Measurements from ENCODE around the gene ATG7. TPM values are rescaled to one million over a fixed set of nuclear protein-coding genes. Genes with fewer than 3 reads are reported as not detected.
"Not testable (repeated sequence)": the region's sequence is repeated elsewhere in the genome, so short reads cannot be mapped to it uniquely, and the experiment has no call there.

The ATG7 gene
- total RNA-seq, 1 donor from 2014 or later = 51.7 TPM

- peaks cover 7% of the 10 kb centered on the region for H3K4me1 Mint-ChIP-seq
- ChIA-PET POLR2A (no interaction called here), CTCF (no interaction called here)
- TF ChIP-seq CTCF (IDR thresholded peaks at IDR 0.05) = no peak
- no peaks in the 10 kb centered on the region for H3K27me3 Mint-ChIP-seq
- ATAC-seq (ENCODE audit: low read depth) = no peak
- intact Hi-C loops (cut with micrococcal nuclease) = no loop called here
- no peak for DNase-seq
- H3K36me3 Mint-ChIP-seq (ENCODE audit: low read depth) = peaks cover 56% of the 10 kb centered on the region
- H3K27ac Mint-ChIP-seq = no peak overlapping the region
- no peak overlapping the region for H3K4me3 Mint-ChIP-seq
- no peaks in the 10 kb centered on the region for H3K9me3 Mint-ChIP-seq
These were observed 320.5 kb downstream of the ATG7 start for GRCh38 chr3:11592445-11593298.

- intact Hi-C loops (cut with micrococcal nuclease) = no loop called here
- no peaks in the 10 kb centered on the region for H3K27me3 Mint-ChIP-seq
- no peak for DNase-seq
- peaks cover 10% of the 10 kb centered on the region for H3K4me1 Mint-ChIP-seq
- H3K4me3 Mint-ChIP-seq = no peak overlapping the region
- H3K9me3 Mint-ChIP-seq = no peaks in the 10 kb centered on the region
- H3K27ac Mint-ChIP-seq = no peak overlapping the region
- ChIA-PET CTCF (no interaction called here), POLR2A (no interaction called here)
- peaks cover 54% of the 10 kb centered on the region for H3K36me3 Mint-ChIP-seq (ENCODE audit: low read depth)
- no peak for ATAC-seq (ENCODE audit: low read depth)
- TF ChIP-seq CTCF (IDR thresholded peaks at IDR 0.05) = no peak
These were observed 321.3 kb downstream of the ATG7 start for GRCh38 chr3:11593318-11594034.

- peaks cover 50% of the 10 kb centered on the region for H3K36me3 Mint-ChIP-seq (ENCODE audit: low read depth)
- ATAC-seq (ENCODE audit: low read depth); H3K27me3 Mint-ChIP-seq; H3K9me3 Mint-ChIP-seq; H3K27ac Mint-ChIP-seq; DNase-seq; intact Hi-C loops (cut with micrococcal nuclease); POLR2A ChIA-PET; H3K4me3 Mint-ChIP-seq; CTCF ChIA-PET: not testable (repeated sequence)
- H3K4me1 Mint-ChIP-seq = peaks cover 11% of the 10 kb centered on the region
These were observed 322.8 kb downstream of the ATG7 start for GRCh38 chr3:11595024-11595423.

GRCh38 chr3:11596387-11596786 is 324.2 kb downstream of the ATG7 start:
- Mint-ChIP-seq H3K36me3 (ENCODE audit: low read depth) (peaks cover 50% of the 10 kb centered on the region), H3K4me3 (no peak overlapping the region), H3K27ac (no peak overlapping the region), H3K27me3 (no peaks in the 10 kb centered on the region), H3K4me1 (peaks cover 23% of the 10 kb centered on the region), H3K9me3 (no peaks in the 10 kb centered on the region)
- ChIA-PET CTCF (no interaction called here), POLR2A (no interaction called here)
- ATAC-seq (ENCODE audit: low read depth) (no peak), DNase-seq (no peak)
- TF ChIP-seq CTCF (IDR thresholded peaks at IDR 0.05) = no peak
- intact Hi-C loops (cut with micrococcal nuclease) = no loop called here

GRCh38 chr3:11600501-11601282 is 328.5 kb downstream of the ATG7 start:
- H3K9me3 Mint-ChIP-seq = no peaks in the 10 kb centered on the region
- TF ChIP-seq CTCF (IDR thresholded peaks at IDR 0.05) = no peak
- no peak for DNase-seq
- ChIA-PET CTCF (no interaction called here), POLR2A (interaction anchor here (0.5 to 1.2 kb wide), 2 partner anchors 11 to 83 kb away, joined by 3 to 5 read pairs; no protein-coding TSS in a partner anchor)
- peak overlapping the region; percentile 91 for H3K27ac Mint-ChIP-seq
- intact Hi-C loops (cut with micrococcal nuclease) = no loop called here
- peaks cover 38% of the 10 kb centered on the region for H3K36me3 Mint-ChIP-seq (ENCODE audit: low read depth)
- H3K27me3 Mint-ChIP-seq = no peaks in the 10 kb centered on the region
- ATAC-seq (ENCODE audit: low read depth) = no peak
- peak overlapping the region; percentile 80 for H3K4me3 Mint-ChIP-seq
- peaks cover 43% of the 10 kb centered on the region for H3K4me1 Mint-ChIP-seq

Data from activated B cell treated with CpG ODN at 0.5 μM for 24 hours (primary cell).